Endothelial cell (in vitro differentiated cells): ENCODE results near the gene NNT. TPM values are rescaled to one million over a fixed set of nuclear protein-coding genes. Genes with fewer than 3 reads are reported as not detected.

Source experiments
- DNase-seq: peaks from one replicate; pipeline ENCODE4 v3.0.0; 2021; ENCODE audit warnings: low spot score
- H3K27ac Mint-ChIP-seq: one replicate; pipeline ENCODE4 v1.8.0; 2021; ENCODE audit warnings: mixed read lengths, inconsistent platforms; ENCODE audit not compliant: unreplicated experiment
- H3K27me3 Mint-ChIP-seq: one replicate; pipeline ENCODE4 v1.8.0; 2021; ENCODE audit warnings: mild to moderate bottlenecking, moderate library complexity, mixed read lengths, inconsistent platforms; ENCODE audit not compliant: unreplicated experiment
- H3K36me3 Mint-ChIP-seq: one replicate; pipeline ENCODE4 v1.8.0; 2021; ENCODE audit warnings: mild to moderate bottlenecking, low read depth, mixed read lengths, inconsistent platforms; ENCODE audit not compliant: unreplicated experiment
- H3K4me1 Mint-ChIP-seq: one replicate; pipeline ENCODE4 v1.8.0; 2021; ENCODE audit warnings: mild to moderate bottlenecking, mixed read lengths, inconsistent platforms; ENCODE audit not compliant: unreplicated experiment
- H3K4me3 Mint-ChIP-seq: one replicate; pipeline ENCODE4 v1.8.0; 2021; ENCODE audit warnings: mild to moderate bottlenecking, mixed read lengths, inconsistent platforms; ENCODE audit not compliant: unreplicated experiment
- H3K9me3 Mint-ChIP-seq: one replicate; pipeline ENCODE4 v1.8.0; 2021; ENCODE audit warnings: mixed read lengths, inconsistent platforms; ENCODE audit not compliant: unreplicated experiment
- total RNA-seq: library from RNA; stranded (reverse); fragmentation: NEBNext Ultra II Directional; extraction: Animal tissue kit (Norgen Biotek cat#: 25700); gene quantifications from one replicate; pipeline ENCODE4 v1.2.1, GENCODE V29; 2021; ENCODE audit not compliant: unreplicated experiment
- TF ChIP-seq, protein P1 (sequence below): fragments of 200-600 bp; sonication (generic); IDR thresholded peaks from one replicate; pipeline ENCODE4 v1.5.0; 2021; ENCODE audit warnings: antibody characterized with exemption; ENCODE audit not compliant: unreplicated experiment

The NNT gene
- total RNA-seq, 1 donor from 2014 or later: 21.7 TPM

DNA sequence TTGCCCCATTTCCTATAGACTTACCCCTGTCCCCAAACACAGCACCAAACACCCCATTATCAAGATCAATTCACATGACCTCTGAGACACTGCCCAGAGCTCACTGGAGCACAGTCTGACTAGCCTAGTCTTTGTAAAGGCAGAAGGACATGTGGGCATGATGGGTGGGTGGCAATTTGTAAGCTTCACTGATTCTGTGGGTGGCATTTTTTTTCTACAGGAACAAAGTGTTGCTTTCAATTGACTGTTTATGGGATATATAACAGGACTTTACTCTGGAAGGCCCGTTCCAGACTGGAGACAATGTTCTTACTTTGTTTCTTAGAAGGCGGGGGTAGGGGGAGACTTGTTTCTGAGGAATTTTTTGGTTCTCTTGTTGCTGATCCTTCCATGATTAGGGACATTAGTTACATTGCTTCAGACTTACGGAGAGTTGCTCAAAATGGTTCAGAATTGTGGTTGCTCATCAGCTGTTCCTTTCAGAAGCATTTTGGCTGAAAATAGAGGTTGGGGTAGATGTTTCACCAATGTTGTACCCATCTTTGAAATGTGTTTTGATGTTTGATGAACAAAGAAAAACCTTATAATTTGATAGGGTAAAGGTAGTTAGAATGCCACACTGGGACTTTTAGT, 20.2 kb downstream of the NNT start:
- Mint-ChIP-seq H3K27me3 (peaks cover 1% of the 10 kb centered on the region), H3K4me3 (no peak overlapping the region), H3K4me1 (no peaks in the 10 kb centered on the region), H3K27ac (no peak overlapping the region), H3K36me3 (no peaks in the 10 kb centered on the region), H3K9me3 (no peaks in the 10 kb centered on the region)
- DNase-seq: no peak
- TF ChIP-seq, protein P1, sequence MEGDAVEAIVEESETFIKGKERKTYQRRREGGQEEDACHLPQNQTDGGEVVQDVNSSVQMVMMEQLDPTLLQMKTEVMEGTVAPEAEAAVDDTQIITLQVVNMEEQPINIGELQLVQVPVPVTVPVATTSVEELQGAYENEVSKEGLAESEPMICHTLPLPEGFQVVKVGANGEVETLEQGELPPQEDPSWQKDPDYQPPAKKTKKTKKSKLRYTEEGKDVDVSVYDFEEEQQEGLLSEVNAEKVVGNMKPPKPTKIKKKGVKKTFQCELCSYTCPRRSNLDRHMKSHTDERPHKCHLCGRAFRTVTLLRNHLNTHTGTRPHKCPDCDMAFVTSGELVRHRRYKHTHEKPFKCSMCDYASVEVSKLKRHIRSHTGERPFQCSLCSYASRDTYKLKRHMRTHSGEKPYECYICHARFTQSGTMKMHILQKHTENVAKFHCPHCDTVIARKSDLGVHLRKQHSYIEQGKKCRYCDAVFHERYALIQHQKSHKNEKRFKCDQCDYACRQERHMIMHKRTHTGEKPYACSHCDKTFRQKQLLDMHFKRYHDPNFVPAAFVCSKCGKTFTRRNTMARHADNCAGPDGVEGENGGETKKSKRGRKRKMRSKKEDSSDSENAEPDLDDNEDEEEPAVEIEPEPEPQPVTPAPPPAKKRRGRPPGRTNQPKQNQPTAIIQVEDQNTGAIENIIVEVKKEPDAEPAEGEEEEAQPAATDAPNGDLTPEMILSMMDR: no peak

DNA sequence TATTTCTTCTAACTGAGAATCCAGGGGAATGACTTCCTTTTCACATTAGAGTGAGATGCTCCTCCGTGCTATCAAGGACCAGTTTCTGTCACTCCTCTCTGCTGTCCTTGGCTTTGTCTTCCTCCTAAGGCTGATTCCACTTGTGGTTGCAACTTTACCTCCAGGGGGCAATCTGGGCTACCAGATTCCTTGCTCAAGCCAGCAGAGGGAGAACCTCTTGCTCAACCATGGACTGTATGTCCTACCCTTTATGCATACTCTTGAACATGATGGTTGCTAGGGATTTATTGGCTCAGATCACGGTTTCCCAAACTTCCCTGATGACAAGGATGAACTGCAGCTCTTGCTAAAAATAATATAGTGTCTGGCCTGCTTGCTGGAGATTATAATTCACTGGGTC, 24.0 kb downstream of the NNT start:
- no peaks in the 10 kb centered on the region for H3K27me3 Mint-ChIP-seq
- no peaks in the 10 kb centered on the region for H3K36me3 Mint-ChIP-seq
- no peaks in the 10 kb centered on the region for H3K9me3 Mint-ChIP-seq
- no peak overlapping the region for H3K4me3 Mint-ChIP-seq
- no peak overlapping the region for H3K27ac Mint-ChIP-seq
- TF ChIP-seq, protein P1: peak; percentile 46
- peak; percentile 59 for DNase-seq
- H3K4me1 Mint-ChIP-seq: no peaks in the 10 kb centered on the region

DNA sequence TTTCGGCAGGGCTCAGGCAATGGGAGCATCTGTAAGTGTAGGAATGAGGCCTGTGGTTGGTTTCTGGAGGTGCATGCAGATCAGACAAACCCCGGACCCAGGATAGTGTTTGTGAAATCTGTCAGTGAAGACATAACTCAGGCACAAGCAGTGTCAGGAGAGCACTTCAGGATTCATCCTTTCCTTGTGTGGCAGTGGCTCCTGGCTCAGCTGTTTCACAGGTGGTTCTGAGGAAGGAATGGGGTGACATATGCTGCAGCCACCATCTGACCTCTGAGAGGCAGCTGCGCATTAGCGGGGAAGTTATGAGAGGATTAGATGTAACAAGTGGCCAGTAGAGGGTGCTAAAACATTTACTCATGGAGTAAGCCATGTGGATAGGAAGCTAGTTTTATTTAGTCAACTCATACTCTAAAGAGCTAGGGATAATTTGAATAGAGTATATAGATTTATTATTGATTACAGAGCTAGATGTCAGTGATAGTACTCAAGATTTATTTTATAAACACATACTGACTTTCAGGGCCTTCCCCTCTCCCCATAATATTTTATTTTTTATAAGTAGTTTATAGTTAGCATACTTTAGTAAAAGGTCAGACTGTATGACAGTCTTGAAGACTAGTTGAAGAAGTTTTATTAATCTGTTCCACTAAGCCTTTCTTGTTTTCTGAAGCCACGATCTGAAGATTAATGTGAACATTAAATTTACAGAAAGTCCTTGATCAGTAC, 28.4 kb downstream of the NNT start:
- peaks cover 3% of the 10 kb centered on the region for H3K27me3 Mint-ChIP-seq
- no peaks in the 10 kb centered on the region for H3K9me3 Mint-ChIP-seq
- TF ChIP-seq, protein P1: peak; percentile 56

GRCh38 chr5:43634621-43635020, 31.6 kb downstream of the NNT start:
- Mint-ChIP-seq H3K4me3 (no peak overlapping the region), H3K27me3 (peaks cover 3% of the 10 kb centered on the region), H3K27ac (no peak overlapping the region), H3K36me3 (no peaks in the 10 kb centered on the region), H3K9me3 (no peaks in the 10 kb centered on the region), H3K4me1 (no peaks in the 10 kb centered on the region)
- TF ChIP-seq, protein P1: no peak
- no peak for DNase-seq

More for the DNA sequence above, 28.4 kb downstream of the NNT start:
- no peaks in the 10 kb centered on the region for H3K4me1 Mint-ChIP-seq
- H3K4me3 Mint-ChIP-seq: no peak overlapping the region
- no peaks in the 10 kb centered on the region for H3K36me3 Mint-ChIP-seq
- DNase-seq: peak; percentile 54
- H3K27ac Mint-ChIP-seq: no peak overlapping the region

GRCh38 chr5:43635374-43635773, 32.4 kb downstream of the NNT start:
- Mint-ChIP-seq H3K27me3 (peaks cover 3% of the 10 kb centered on the region), H3K36me3 (no peaks in the 10 kb centered on the region), H3K27ac (no peak overlapping the region), H3K9me3 (no peaks in the 10 kb centered on the region), H3K4me3 (no peak overlapping the region), H3K4me1 (no peaks in the 10 kb centered on the region)
- TF ChIP-seq, protein P1: no peak
- DNase-seq: no peak
